ENCODE results near the gene USP48.

USP48 gene

GRCh38 chr1:21641967-21642739, 140.8 kb downstream of the USP48 start:
- Mint-ChIP-seq H3K36me3 (ENCODE audit: low read depth) (no peaks in the 10 kb centered on the region), H3K4me3 (no peak overlapping the region), H3K27me3 (ENCODE audit: low read depth) (peaks cover 31% of the 10 kb centered on the region), H3K4me1 (peaks cover 18% of the 10 kb centered on the region), H3K27ac (no peak overlapping the region), H3K9me3 (no peaks in the 10 kb centered on the region)
- TF ChIP-seq CTCF (IDR thresholded peaks at IDR 0.05; ENCODE audit: unreplicated experiment in 3 of 3), result no peak

- Mint-ChIP-seq H3K27me3 (ENCODE audit: low read depth) (peaks cover 31% of the 10 kb centered on the region), H3K9me3 (no peaks in the 10 kb centered on the region), H3K27ac (no peak overlapping the region), H3K4me3 (no peak overlapping the region), H3K36me3 (ENCODE audit: low read depth) (no peaks in the 10 kb centered on the region), H3K4me1 (peaks cover 18% of the 10 kb centered on the region)
- TF ChIP-seq CTCF (IDR thresholded peaks at IDR 0.05; ENCODE audit: unreplicated experiment in 3 of 3), result no peak
Measured at GRCh38 chr1:21641537-21641936, 141.4 kb downstream of the USP48 start.

- TF ChIP-seq CTCF (IDR thresholded peaks at IDR 0.05; ENCODE audit: unreplicated experiment in 3 of 3), result no peak
- Mint-ChIP-seq H3K27me3 (ENCODE audit: low read depth) (peaks cover 31% of the 10 kb centered on the region), H3K4me3 (no peak overlapping the region), H3K4me1 (peaks cover 18% of the 10 kb centered on the region), H3K27ac (no peak overlapping the region), H3K9me3 (no peaks in the 10 kb centered on the region), H3K36me3 (ENCODE audit: low read depth) (no peaks in the 10 kb centered on the region)
Measured at GRCh38 chr1:21641076-21641475, 141.9 kb downstream of the USP48 start.

GRCh38 chr1:21640653-21641052, 142.3 kb downstream of the USP48 start:
- peaks cover 18% of the 10 kb centered on the region for H3K4me1 Mint-ChIP-seq
- no peak for TF ChIP-seq CTCF (IDR thresholded peaks at IDR 0.05; ENCODE audit: unreplicated experiment in 3 of 3)
- H3K36me3 Mint-ChIP-seq (ENCODE audit: low read depth), result no peaks in the 10 kb centered on the region
- no peaks in the 10 kb centered on the region for H3K9me3 Mint-ChIP-seq
- H3K27me3 Mint-ChIP-seq (ENCODE audit: low read depth), result peaks cover 31% of the 10 kb centered on the region
- H3K27ac Mint-ChIP-seq, result no peak overlapping the region
- H3K4me3 Mint-ChIP-seq, result no peak overlapping the region

GRCh38 chr1:21639594-21640041, 143.3 kb downstream of the USP48 start:
- no peaks in the 10 kb centered on the region for H3K36me3 Mint-ChIP-seq (ENCODE audit: low read depth)
- no peak for TF ChIP-seq CTCF (IDR thresholded peaks at IDR 0.05; ENCODE audit: unreplicated experiment in 3 of 3)
- no peaks in the 10 kb centered on the region for H3K9me3 Mint-ChIP-seq
- H3K27ac Mint-ChIP-seq, result no peak overlapping the region
- no peak overlapping the region for H3K4me3 Mint-ChIP-seq
- peaks cover 25% of the 10 kb centered on the region for H3K4me1 Mint-ChIP-seq
- H3K27me3 Mint-ChIP-seq (ENCODE audit: low read depth), result peaks cover 31% of the 10 kb centered on the region
